HT-29 (cell line): ENCODE measurements around the gene PDE4B. TPM values are rescaled to one million over a fixed set of nuclear protein-coding genes. Genes with fewer than 3 reads are reported as not detected.
"Not testable (repeated sequence)": the region's sequence is repeated elsewhere in the genome, so short reads cannot be mapped to it uniquely, and the experiment has no call there.

Experiments used
- DNase-seq: peaks from one replicate; pipeline ENCODE4 v3.0.0-alpha.2; 2015; ENCODE audit warnings: low spot score
- small RNA-seq: library from RNA; depleted of rRNA; stranded (forward); fragments of <200 nt; gene quantifications from one replicate; pipeline ENCODE3, GENCODE V24; 2014
- total RNA-seq: library from RNA; depleted of rRNA; stranded (reverse); fragments of >200 nt; shearing (Covaris generic); gene quantifications from 2 replicates; pipeline ENCODE4 v1.2.3, GENCODE V29; 2014

PDE4B gene
- total RNA-seq, 1 experiment from 2014 or later: 0.13 TPM

GRCh38 chr1:66416295-66416694 is 623.6 kb downstream of the PDE4B start:
- no peak for DNase-seq

GRCh38 chr1:66418021-66418420 is 625.3 kb downstream of the PDE4B start:
- DNase-seq: no peak

- not testable (repeated sequence) for DNase-seq
These were observed 627.5 kb downstream of the PDE4B start for GRCh38 chr1:66420171-66420570.

GRCh38 chr1:66420906-66421305 is 628.2 kb downstream of the PDE4B start:
- not testable (repeated sequence) for DNase-seq

GRCh38 chr1:66422804-66423203 is 630.1 kb downstream of the PDE4B start:
- DNase-seq: no peak

Small RNA genes within 50 kb of the gene (small RNA-seq; reads per million reads assigned to genes)
- gene RN7SL854P (not detected), gene RNU4-88P (not detected)
